ENCODE measurements around the gene TP53TG5. TPM values are rescaled to one million over a fixed set of nuclear protein-coding genes. Genes with fewer than 3 reads are reported as not detected.
A peak's percentile ranks its signal among the peaks of the same experiment; 100 is the strongest.

The TP53TG5 gene
- total and polyA plus RNA-seq, 2 of the 8 experiments (the other 6 are each of a cell fraction or from before 2014, with no cell fraction given) = not detected

GRCh38 chr20:45415822-45416637, 37.9 kb upstream of the TP53TG5 start, which contains the start of gene PIGT:
PIGT (plus strand) TSS chr20:45416141; CDS start chr20:45416157, 16 bp downstream.
- WGBS, 2 experiments (ENCODE audit: extremely low coverage in 1 of 2, insufficient coverage in 1 of 2, insufficient read length in 1 of 2, insufficient replicate concordance in 2 of 2, low coverage in 1 of 2, low lambda C conversion rate in 2 of 2, missing lambda C conversion rate in 1 of 2) = 1% methylated on average over 52 of the region's 52 CpGs; no CpG with 5 or more reads in 1 of the 2 experiments
- no peak within 1 kb of the TSS; the same call in 1 of the 2 replicates for H2BK12ac ChIP-seq (ENCODE audit: low read depth, low read length)
- H2AFZ ChIP-seq (ENCODE audit: low read length) = peak within 1 kb of the TSS; percentile 63
- no peak within 1 kb of the TSS for H2BK15ac ChIP-seq (ENCODE audit: low read length)
- FAIRE-seq = no peak
- H3K36me3 ChIP-seq (ENCODE audit: control insufficient read depth in 2 of 4, insufficient read depth in 4 of 4, low read length in 3 of 4) = peaks cover 9 to 24% (median 16%) of the 10 kb centered on the region in 4 experiments
- H2AK5ac ChIP-seq (ENCODE audit: low read depth, low read length) = no peak within 1 kb of the TSS
- no peak within 1 kb of the TSS for H3K23ac ChIP-seq (ENCODE audit: insufficient read length)
- no peak within 1 kb of the TSS for H3K14ac ChIP-seq (ENCODE audit: insufficient read length)
- CTCF ChIA-PET (ENCODE audit: partially characterized antibody) = interaction anchor here (1.0 to 6.7 kb wide), 8 partner anchors 9 to 123 kb away, joined by 4 to 54 read pairs (median 9); partner anchors contain the start of gene SYS1
- peaks cover 6% of the 10 kb centered on the region for H3K23me2 ChIP-seq (ENCODE audit: low read depth, low read length)
- no peak within 1 kb of the TSS for H2BK20ac ChIP-seq (ENCODE audit: low read length)
- H4K5ac ChIP-seq (ENCODE audit: insufficient read length, low read depth, low read length) = peak within 1 kb of the TSS; percentile 86
- peak; percentile 54 to 84 for DNase-seq (ENCODE audit: low read depth in 1 of 2, low spot score in 2 of 2)
- POLR2A ChIA-PET (ENCODE audit: partially characterized antibody) = interaction anchor here (0.7 to 6.8 kb wide), 9 partner anchors 10 to 78 kb away, joined by 3 to 71 read pairs (median 4); partner anchors contain the start of genes DBNDD2 and WFDC2
- peak within 1 kb of the TSS; percentile 59 for H3K56ac ChIP-seq (replicated peaks; ENCODE audit: insufficient read length, low read depth, low read length)
- H4K91ac ChIP-seq (replicated peaks; ENCODE audit: insufficient read length, low read length) = no peak within 1 kb of the TSS
- H2BK120ac ChIP-seq (replicated peaks; ENCODE audit: low read depth, low read length) = no peak within 1 kb of the TSS
- H3K27me3 ChIP-seq (replicated peaks in 1 of 4; ENCODE audit: control insufficient read depth in 3 of 4, extremely low read depth in 1 of 4, insufficient read depth in 3 of 4, low read length in 3 of 4) = no peaks in the 10 kb centered on the region
- H3K79me1 ChIP-seq (ENCODE audit: low read depth, low read length) = peaks cover 3% of the 10 kb centered on the region
- peak within 1 kb of the TSS; percentile 98 for H4K8ac ChIP-seq (ENCODE audit: extremely low read depth, insufficient read depth, low read length)
- no peak within 1 kb of the TSS for H3K4ac ChIP-seq (replicated peaks; ENCODE audit: insufficient read length, low read depth, low read length)
- H3K79me2 ChIP-seq (ENCODE audit: control insufficient read depth in 1 of 2, insufficient read depth in 2 of 2, low read length in 2 of 2) = peaks cover 0 to 20% of the 10 kb centered on the region in 2 experiments; a peak in 2 of 4 replicates
- peaks cover 0 to 5% (median 2%) of the 10 kb centered on the region in 4 experiments; a peak in 3 of 7 replicates for H3K4me1 ChIP-seq (replicated peaks in 1 of 4; ENCODE audit: control insufficient read depth in 3 of 4, insufficient read depth in 4 of 4, low read length in 3 of 4)
- peaks cover 0 to 4% of the 10 kb centered on the region in 2 experiments for H4K20me1 ChIP-seq (replicated peaks in 1 of 2; ENCODE audit: control insufficient read depth in 1 of 2, insufficient read depth in 2 of 2, low read length in 2 of 2)
- peak within 1 kb of the TSS; percentile 49 for H3K27ac ChIP-seq (ENCODE audit: low read depth, low read length)
- no peaks in the 10 kb centered on the region for H3K9me3 ChIP-seq (ENCODE audit: insufficient read depth in 2 of 2, low read depth in 1 of 2, low read length in 1 of 2)
- peak within 1 kb of the TSS; percentile 84; the same call in 1 of the 2 replicates for H2BK5ac ChIP-seq (ENCODE audit: low read depth, low read length)
- peak within 1 kb of the TSS; percentile 62; the same call in 1 of the 2 replicates for H3K18ac ChIP-seq (ENCODE audit: extremely low read depth, low read length)
- peak within 1 kb of the TSS; percentile 74 to 89 (median 82) for H3K4me3 ChIP-seq (ENCODE audit: extremely low read depth in 1 of 4, insufficient read depth in 2 of 4, low read depth in 3 of 4, low read length in 4 of 4)
- H3K4me2 ChIP-seq (ENCODE audit: insufficient read depth in 1 of 2, low read depth in 2 of 2, low read length in 2 of 2) = peak within 1 kb of the TSS; percentile 88 to 91
- H3K9ac ChIP-seq (replicated peaks in 1 of 4; ENCODE audit: extremely low read depth in 1 of 4, low read depth in 3 of 4, low read length in 3 of 4) = peak within 1 kb of the TSS; percentile 64 to 77 (median 73)
- peak; percentile 90 for TF ChIP-seq SAP30 (IDR thresholded peaks at IDR 0.05; ENCODE audit: insufficient read depth, insufficient replicate concordance, low read length)
- no peak for TF ChIP-seq EZH2 (IDR thresholded peaks at IDR 0.05; ENCODE audit: low read depth, low read length, severe bottlenecking)
- peak; percentile 92 for TF ChIP-seq E2F6 (IDR thresholded peaks at IDR 0.05)
- peak; percentile 80 to 87 for TF ChIP-seq POLR2A (IDR thresholded peaks at IDR 0.05; ENCODE audit: control extremely low read depth in 1 of 2, low read depth in 2 of 2, low read length in 2 of 2)
- no peak for TF ChIP-seq CBX8 (IDR thresholded peaks at IDR 0.05; ENCODE audit: borderline replicate concordance, low read depth, low read length)
- no peak for TF ChIP-seq CTCF (IDR thresholded peaks at IDR 0.05; ENCODE audit: control extremely low read depth in 1 of 3, insufficient read depth in 1 of 3, low read depth in 1 of 3, low read length in 3 of 3)
- no peak for TF ChIP-seq CHD1 (IDR thresholded peaks at IDR 0.05; ENCODE audit: low read depth, low read length)

Measured in H1 (cell line).